Measurements from ENCODE around the gene ACHE.

DNA sequence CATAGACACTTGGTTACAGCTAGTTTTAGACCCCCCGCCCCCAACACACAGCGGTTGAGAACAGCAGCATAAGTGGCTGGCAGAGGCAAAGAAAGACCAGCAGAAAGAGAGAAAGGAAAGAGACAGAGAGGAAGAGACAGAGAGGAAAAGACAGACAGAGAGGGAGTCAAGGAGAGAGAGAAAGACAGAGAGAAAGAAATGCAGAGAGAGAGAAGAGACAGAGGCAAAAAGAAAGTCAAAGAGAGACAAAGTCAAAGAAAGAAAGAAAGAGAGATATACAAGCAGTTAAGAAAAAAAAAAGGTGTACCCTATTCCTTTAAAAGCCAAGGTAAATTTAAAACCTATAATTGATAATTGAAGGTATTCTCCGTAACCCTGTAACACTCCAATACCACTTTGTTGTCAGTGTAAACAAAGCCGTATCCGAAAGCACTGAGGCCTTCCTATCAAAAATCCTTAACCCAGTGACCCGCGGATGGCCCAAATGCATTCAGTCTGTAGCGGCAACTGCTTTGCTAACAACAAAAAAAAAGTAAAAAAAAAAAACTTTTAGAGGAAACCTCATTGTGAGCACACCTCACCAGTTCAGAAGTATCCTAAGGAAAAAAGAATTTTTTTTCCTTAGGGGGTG is 55.1 kb downstream of the ACHE start:
- TF ChIP-seq POLR2A (IDR thresholded peaks at IDR 0.05; ENCODE audit: low read depth), result no peak
- TF ChIP-seq CTCF (IDR thresholded peaks at IDR 0.05), result no peak
- TF ChIP-seq EP300 (IDR thresholded peaks at IDR 0.05), result no peak
